ENCODE measurements around the gene HIP1R. TPM values are rescaled to one million over a fixed set of nuclear protein-coding genes. Genes with fewer than 3 reads are reported as not detected.
A peak's percentile ranks its signal among the peaks of the same experiment; 100 is the strongest.

Gene HIP1R
- total RNA-seq, 1 donor from 2014 or later, result 31.3 TPM

- Mint-ChIP-seq H3K4me3 (ENCODE audit: unreplicated experiment) (no peak overlapping the region), H3K36me3 (ENCODE audit: unreplicated experiment) (peaks cover 3% of the 10 kb centered on the region), H3K27ac (ENCODE audit: unreplicated experiment) (peak overlapping the region; percentile 29), H3K27me3 (ENCODE audit: unreplicated experiment) (no peaks in the 10 kb centered on the region), H3K4me1 (ENCODE audit: unreplicated experiment) (peaks cover 65% of the 10 kb centered on the region), H3K9me3 (ENCODE audit: unreplicated experiment) (no peaks in the 10 kb centered on the region)
- no peak for DNase-seq (ENCODE audit: extremely low spot score, unreplicated experiment)
- no peak for TF ChIP-seq CTCF (IDR thresholded peaks at IDR 0.05)
Observed at GRCh38 chr12:122884091-122884826, 49.0 kb downstream of the HIP1R start.

DNA sequence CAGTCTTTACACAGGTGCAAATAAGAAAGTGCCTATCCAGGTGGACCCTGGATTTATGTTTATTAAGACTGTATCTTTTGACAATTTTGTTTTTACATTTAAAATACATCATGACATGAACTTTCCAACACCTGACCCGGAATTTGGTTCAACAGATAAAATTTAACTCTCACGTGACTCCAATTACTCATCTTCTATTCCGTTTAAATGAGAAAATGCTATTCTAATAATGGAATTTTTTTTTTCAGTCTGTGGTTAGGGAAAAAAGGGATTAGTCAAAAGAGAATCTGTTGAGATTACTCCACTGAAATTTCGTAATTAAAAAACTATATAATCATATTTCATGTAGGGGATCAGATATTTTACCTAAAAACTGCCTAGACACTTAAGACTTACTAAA is 49.6 kb downstream of the HIP1R start:
- H3K9me3 Mint-ChIP-seq (ENCODE audit: unreplicated experiment), result no peaks in the 10 kb centered on the region
- H3K4me1 Mint-ChIP-seq (ENCODE audit: unreplicated experiment), result peaks cover 67% of the 10 kb centered on the region
- H3K36me3 Mint-ChIP-seq (ENCODE audit: unreplicated experiment), result peaks cover 3% of the 10 kb centered on the region
- no peaks in the 10 kb centered on the region for H3K27me3 Mint-ChIP-seq (ENCODE audit: unreplicated experiment)
- peak overlapping the region; percentile 29 for H3K27ac Mint-ChIP-seq (ENCODE audit: unreplicated experiment)
- TF ChIP-seq CTCF (IDR thresholded peaks at IDR 0.05), result no peak
- H3K4me3 Mint-ChIP-seq (ENCODE audit: unreplicated experiment), result no peak overlapping the region
- no peak for DNase-seq (ENCODE audit: extremely low spot score, unreplicated experiment)

- Mint-ChIP-seq H3K4me1 (ENCODE audit: unreplicated experiment) (peaks cover 63% of the 10 kb centered on the region), H3K36me3 (ENCODE audit: unreplicated experiment) (peaks cover 3% of the 10 kb centered on the region), H3K27me3 (ENCODE audit: unreplicated experiment) (no peaks in the 10 kb centered on the region), H3K9me3 (ENCODE audit: unreplicated experiment) (no peaks in the 10 kb centered on the region), H3K27ac (ENCODE audit: unreplicated experiment) (no peak overlapping the region), H3K4me3 (ENCODE audit: unreplicated experiment) (no peak overlapping the region)
- no peak for TF ChIP-seq CTCF (IDR thresholded peaks at IDR 0.05)
- DNase-seq (ENCODE audit: extremely low spot score, unreplicated experiment), result no peak
Observed at GRCh38 chr12:122886161-122886560, 50.9 kb downstream of the HIP1R start.

DNA sequence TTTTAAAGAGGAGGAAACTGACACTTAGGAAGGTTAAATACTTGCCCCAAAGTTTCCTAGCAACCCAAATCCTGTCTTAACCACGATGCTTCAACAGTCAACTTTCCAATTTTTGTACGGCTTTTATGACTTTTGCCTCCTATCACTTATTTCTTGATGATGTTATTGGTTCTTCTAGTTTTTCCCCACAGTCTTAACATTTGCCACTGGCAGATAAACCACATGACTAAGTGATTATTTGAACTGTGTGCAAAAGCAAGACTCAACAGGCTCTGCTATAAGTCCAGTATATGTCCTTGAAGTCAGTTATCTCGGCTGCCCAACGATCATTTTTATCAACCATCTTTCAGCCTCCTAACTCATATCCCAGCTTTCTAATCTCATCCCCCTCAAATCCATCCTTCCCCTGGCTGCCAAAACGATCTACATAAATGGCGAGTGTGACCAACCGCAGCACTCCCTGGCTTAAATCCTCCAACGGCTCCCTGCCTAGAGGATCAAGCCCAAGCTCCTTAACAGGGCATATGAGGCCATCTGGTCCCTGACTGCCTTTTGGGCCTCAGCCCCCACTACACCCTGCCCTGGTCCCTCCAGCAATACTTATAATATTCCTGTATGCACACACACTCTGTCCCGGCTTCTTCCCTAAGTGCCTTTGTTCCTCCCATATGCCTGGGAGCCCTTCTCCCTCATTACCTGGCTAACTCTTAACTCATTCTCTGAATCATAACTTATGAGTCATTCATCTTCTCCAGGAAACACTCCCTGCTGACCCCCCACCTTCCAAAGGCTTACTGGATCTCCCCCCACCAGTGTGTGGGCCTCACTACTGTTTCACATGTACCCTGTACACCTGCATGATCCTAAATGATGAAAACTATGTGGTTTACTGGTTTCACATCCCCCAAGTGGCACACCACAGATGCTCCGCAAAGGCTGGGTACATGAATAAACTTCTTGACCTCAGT is 51.9 kb downstream of the HIP1R start:
- no peak overlapping the region for H3K4me3 Mint-ChIP-seq (ENCODE audit: unreplicated experiment)
- no peak for DNase-seq (ENCODE audit: extremely low spot score, unreplicated experiment)
- no peak for TF ChIP-seq CTCF (IDR thresholded peaks at IDR 0.05)
- peaks cover 70% of the 10 kb centered on the region for H3K4me1 Mint-ChIP-seq (ENCODE audit: unreplicated experiment)
- no peaks in the 10 kb centered on the region for H3K9me3 Mint-ChIP-seq (ENCODE audit: unreplicated experiment)
- no peaks in the 10 kb centered on the region for H3K27me3 Mint-ChIP-seq (ENCODE audit: unreplicated experiment)
- peak overlapping the region; percentile 68 for H3K27ac Mint-ChIP-seq (ENCODE audit: unreplicated experiment)
- H3K36me3 Mint-ChIP-seq (ENCODE audit: unreplicated experiment), result peaks cover 3% of the 10 kb centered on the region

GRCh38 chr12:122887819-122888212 is 52.6 kb downstream of the HIP1R start:
- Mint-ChIP-seq H3K4me1 (ENCODE audit: unreplicated experiment) (peaks cover 76% of the 10 kb centered on the region), H3K36me3 (ENCODE audit: unreplicated experiment) (peaks cover 3% of the 10 kb centered on the region), H3K27ac (ENCODE audit: unreplicated experiment) (peak overlapping the region; percentile 56), H3K4me3 (ENCODE audit: unreplicated experiment) (no peak overlapping the region), H3K27me3 (ENCODE audit: unreplicated experiment) (no peaks in the 10 kb centered on the region), H3K9me3 (ENCODE audit: unreplicated experiment) (no peaks in the 10 kb centered on the region)
- DNase-seq (ENCODE audit: extremely low spot score, unreplicated experiment), result no peak
- TF ChIP-seq CTCF (IDR thresholded peaks at IDR 0.05), result no peak
